ENCODE measurements around the gene TBX5. TPM values are rescaled to one million over a fixed set of nuclear protein-coding genes. Genes with fewer than 3 reads are reported as not detected.

The TBX5 gene
- total and polyA plus RNA-seq, 9 donors = 0.04 to 0.23 (median 0.17) TPM; not detected in 5

DNA sequence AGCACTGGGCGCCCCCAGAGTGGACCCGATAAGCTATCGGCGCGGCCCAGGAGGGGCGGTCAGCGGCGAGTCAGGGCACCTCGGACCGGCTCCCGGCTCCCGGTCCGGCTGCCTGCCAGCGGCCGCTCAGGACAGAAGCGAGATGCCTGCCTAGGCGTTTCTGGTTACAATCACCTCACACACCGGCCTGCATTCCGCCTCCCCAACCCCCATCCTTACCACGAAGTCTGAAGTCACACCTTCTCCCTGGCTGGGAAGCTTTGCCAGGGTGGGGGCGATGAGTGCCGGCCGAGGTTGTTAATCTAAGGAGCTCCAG is 42.6 kb upstream of the TBX5 start:
- WGBS, 3 donors = 0 to 1% (median 1%) methylated on average over 21 to 23 of the region's 23 CpGs
- Histone ChIP-seq H3K36me3 (no peaks in the 10 kb centered on the region), H3K27me3 (no peaks in the 10 kb centered on the region), H3K9me3 (no peaks in the 10 kb centered on the region), H3K4me3 (no peak overlapping the region), H3K27ac (no peak overlapping the region), H3K4me1 (ENCODE audit: insufficient read depth) (no peaks in the 10 kb centered on the region)
- intact Hi-C loops (cut with DNase I) = no loop called here
- no peak for DNase-seq
- TF ChIP-seq POLR2A (IDR thresholded peaks at IDR 0.05) (no peak), EP300 (IDR thresholded peaks at IDR 0.05) (no peak)
- TF ChIP-seq, protein P1, sequence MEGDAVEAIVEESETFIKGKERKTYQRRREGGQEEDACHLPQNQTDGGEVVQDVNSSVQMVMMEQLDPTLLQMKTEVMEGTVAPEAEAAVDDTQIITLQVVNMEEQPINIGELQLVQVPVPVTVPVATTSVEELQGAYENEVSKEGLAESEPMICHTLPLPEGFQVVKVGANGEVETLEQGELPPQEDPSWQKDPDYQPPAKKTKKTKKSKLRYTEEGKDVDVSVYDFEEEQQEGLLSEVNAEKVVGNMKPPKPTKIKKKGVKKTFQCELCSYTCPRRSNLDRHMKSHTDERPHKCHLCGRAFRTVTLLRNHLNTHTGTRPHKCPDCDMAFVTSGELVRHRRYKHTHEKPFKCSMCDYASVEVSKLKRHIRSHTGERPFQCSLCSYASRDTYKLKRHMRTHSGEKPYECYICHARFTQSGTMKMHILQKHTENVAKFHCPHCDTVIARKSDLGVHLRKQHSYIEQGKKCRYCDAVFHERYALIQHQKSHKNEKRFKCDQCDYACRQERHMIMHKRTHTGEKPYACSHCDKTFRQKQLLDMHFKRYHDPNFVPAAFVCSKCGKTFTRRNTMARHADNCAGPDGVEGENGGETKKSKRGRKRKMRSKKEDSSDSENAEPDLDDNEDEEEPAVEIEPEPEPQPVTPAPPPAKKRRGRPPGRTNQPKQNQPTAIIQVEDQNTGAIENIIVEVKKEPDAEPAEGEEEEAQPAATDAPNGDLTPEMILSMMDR (IDR thresholded peaks at IDR 0.05) = no peak

DNA sequence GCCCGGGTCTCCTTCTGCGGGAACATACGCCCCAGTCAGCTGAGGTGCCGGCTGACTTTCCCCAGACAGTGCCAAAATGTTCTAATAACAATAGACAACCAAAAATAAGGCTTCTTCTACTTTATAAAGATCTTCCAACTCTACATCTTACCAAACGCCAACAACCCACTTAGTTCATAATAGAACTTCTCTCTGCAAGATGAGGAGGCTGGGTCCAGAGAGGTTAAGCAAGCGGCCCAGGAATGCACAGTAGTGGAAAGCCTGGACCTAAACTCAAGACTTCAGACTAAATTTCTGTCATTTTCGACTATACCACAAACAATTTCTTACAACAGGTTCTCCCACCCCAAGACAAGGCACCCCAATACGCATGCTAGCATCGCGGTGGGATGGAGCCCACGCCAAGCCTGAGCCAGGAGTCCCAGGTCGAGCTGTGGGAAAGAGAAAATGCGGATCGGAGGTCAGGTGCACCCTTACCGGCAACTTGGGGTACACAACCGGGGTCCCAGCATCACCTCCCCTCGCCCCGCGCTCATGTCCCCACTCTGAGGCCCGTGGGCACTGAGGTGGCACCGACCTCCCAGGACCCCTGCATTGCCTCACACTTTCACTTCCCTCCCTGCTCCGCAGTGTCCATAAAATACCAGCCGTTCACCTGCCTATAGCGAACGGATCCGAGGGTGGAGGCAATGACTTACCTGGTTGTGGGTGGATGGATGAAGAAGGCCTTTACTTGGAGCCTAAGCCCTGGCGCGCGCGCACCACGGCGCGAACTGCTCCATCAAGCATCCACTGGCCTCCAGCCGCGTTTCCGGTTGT is 42.1 kb upstream of the TBX5 start:
- WGBS, 3 donors = 3 to 4% (median 3%) methylated on average over 35 to 36 of the region's 36 CpGs
- no peaks in the 10 kb centered on the region for H3K4me1 ChIP-seq (ENCODE audit: insufficient read depth)
- no peak overlapping the region for H3K4me3 ChIP-seq
- H3K27me3 ChIP-seq = no peaks in the 10 kb centered on the region
- H3K27ac ChIP-seq = no peak overlapping the region
- no peak for DNase-seq
- intact Hi-C loops (cut with DNase I) = no loop called here
- no peaks in the 10 kb centered on the region for H3K36me3 ChIP-seq
- TF ChIP-seq, protein P1 (IDR thresholded peaks at IDR 0.05) = no peak
- TF ChIP-seq POLR2A (IDR thresholded peaks at IDR 0.05) (no peak), EP300 (IDR thresholded peaks at IDR 0.05) (no peak)
- no peaks in the 10 kb centered on the region for H3K9me3 ChIP-seq

DNA sequence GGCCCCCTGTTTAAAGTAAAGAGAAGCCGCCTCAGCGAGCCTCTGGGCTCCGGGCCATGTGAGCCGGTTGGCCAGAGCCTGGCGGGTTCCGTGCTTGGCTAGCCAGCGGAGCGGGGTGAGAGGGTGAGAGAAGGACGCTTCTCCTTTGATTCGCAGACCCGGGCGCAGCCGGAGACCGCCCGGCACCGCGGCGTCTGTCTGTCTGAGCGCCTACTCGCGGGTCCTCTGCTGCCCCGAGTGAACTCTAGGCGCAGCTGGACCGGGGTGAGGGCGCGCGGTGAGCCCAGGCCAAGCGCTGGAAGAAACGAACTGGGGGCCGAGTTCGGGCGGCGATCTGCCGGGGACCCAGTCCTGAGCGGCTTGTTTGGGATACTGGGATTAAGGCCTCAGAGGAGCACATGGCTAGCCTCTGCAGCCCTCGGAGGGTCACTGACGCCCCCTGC is 41.4 kb upstream of the TBX5 start:
- H3K36me3 ChIP-seq = no peaks in the 10 kb centered on the region
- no peaks in the 10 kb centered on the region for H3K27me3 ChIP-seq
- no peak overlapping the region for H3K4me3 ChIP-seq
- intact Hi-C loops (cut with DNase I) = no loop called here
- 1 to 3% (median 1%) methylated on average over 30 to 37 of the region's 37 CpGs for WGBS, 3 donors
- H3K9me3 ChIP-seq = no peaks in the 10 kb centered on the region
- TF ChIP-seq POLR2A (IDR thresholded peaks at IDR 0.05) = no peak
- TF ChIP-seq EP300 (IDR thresholded peaks at IDR 0.05) = no peak
- TF ChIP-seq, protein P1 (IDR thresholded peaks at IDR 0.05) = no peak
- H3K4me1 ChIP-seq (ENCODE audit: insufficient read depth) = no peaks in the 10 kb centered on the region
- H3K27ac ChIP-seq = no peak overlapping the region
- no peak for DNase-seq

DNA sequence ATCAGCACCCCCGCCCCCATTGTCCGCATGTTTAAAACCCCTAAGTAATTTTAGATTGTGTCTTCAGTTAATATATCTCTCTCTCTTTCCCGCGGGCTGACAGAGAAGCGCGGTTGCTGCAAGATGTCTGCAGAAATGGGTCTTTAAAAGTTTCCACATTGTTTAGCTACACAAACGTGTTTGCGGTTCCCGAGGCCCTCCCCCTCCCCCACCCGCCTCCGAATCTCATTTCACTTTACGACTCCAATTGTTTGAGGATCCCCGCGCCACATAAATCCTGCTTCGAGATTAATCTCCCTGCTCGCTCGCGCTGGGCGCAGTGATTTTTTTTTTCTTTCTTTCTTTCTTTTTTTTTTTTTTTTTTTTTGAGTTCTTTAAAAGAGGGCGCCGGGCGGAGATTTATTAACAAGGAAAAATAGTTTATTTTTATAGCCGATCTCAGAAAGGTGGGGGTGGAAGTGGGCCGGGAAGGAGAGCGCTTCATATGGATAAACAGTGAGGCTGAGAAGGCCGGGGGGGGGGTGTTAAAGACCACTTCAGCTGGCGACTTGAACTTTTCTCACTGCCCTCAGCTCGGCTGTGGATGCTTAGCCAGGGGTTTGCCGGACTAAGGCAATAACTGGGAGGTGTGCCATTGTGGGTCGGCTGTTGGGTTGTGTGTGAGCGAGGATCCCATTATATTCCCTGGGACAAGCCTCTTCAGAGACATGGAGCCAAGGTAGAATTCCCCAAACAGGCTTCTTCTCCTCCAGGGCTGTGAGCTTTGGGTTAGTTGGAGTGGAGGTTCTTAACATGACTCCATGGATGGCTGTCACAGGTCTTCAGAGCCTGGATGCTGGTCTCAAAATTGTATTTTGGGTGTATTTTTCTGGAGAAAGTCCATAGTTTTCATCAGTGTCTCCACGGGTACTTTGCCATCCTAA is 39.7 kb upstream of the TBX5 start:
- intact Hi-C loops (cut with DNase I) = no loop called here
- no peaks in the 10 kb centered on the region for H3K9me3 ChIP-seq
- no peak overlapping the region for H3K4me3 ChIP-seq
- H3K27me3 ChIP-seq = no peaks in the 10 kb centered on the region
- H3K27ac ChIP-seq = no peak overlapping the region
- no peak for TF ChIP-seq EP300 (IDR thresholded peaks at IDR 0.05)
- TF ChIP-seq, protein P1 (IDR thresholded peaks at IDR 0.05) = no peak
- TF ChIP-seq POLR2A (IDR thresholded peaks at IDR 0.05) = no peak
- DNase-seq = no peak
- WGBS, 3 donors = 1 to 3% (median 2%) methylated on average over 32 of the region's 32 CpGs
- no peaks in the 10 kb centered on the region for H3K4me1 ChIP-seq (ENCODE audit: insufficient read depth)
- H3K36me3 ChIP-seq = no peaks in the 10 kb centered on the region
